HG02678 (cell line): ENCODE results near the gene BTBD19.
"Not testable (repeated sequence)": the region's sequence is repeated elsewhere in the genome, so short reads cannot be mapped to it uniquely, and the experiment has no call there.

Source experiments
- ATAC-seq: cut with Tn5 transposase; IDR thresholded peaks from one replicate; pipeline ENCODE4 v1.9.1; 2021; ENCODE audit warnings: mild to moderate bottlenecking, moderate library complexity; ENCODE audit not compliant: unreplicated experiment

Gene BTBD19

GRCh38 chr1:44828003-44828651 lies 19.8 kb downstream of the BTBD19 start:
- ATAC-seq = no peak

DNA sequence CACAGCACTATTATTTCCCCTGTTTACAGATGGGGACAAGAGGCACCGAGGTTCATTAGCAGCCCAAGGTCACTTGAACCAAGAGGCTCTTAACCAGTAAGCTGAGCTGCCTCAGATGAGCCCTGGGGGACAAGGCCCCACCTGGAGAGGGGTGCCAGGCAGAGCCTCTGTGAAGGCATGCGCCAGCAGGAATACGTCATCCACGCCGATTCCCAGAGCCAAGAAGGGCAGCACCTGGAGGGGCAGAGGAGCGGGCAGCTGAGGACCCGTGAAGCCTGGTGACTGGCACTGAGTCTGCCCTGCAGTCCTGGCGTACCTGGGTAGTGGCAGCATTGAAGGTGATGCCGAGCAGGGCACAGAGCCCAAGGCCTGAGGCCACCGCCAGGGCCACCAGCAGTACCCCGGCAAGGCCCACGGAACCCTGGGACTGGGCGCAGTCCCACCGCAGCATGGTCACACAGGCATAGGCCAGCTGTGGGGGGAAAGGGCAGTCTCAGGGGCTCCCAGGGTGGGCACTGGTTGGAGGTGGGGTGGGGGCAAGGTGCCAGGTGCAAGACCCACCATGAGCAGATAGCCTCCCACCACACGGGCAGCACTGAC lies 20.6 kb downstream of the BTBD19 start:
- ATAC-seq = no peak

DNA sequence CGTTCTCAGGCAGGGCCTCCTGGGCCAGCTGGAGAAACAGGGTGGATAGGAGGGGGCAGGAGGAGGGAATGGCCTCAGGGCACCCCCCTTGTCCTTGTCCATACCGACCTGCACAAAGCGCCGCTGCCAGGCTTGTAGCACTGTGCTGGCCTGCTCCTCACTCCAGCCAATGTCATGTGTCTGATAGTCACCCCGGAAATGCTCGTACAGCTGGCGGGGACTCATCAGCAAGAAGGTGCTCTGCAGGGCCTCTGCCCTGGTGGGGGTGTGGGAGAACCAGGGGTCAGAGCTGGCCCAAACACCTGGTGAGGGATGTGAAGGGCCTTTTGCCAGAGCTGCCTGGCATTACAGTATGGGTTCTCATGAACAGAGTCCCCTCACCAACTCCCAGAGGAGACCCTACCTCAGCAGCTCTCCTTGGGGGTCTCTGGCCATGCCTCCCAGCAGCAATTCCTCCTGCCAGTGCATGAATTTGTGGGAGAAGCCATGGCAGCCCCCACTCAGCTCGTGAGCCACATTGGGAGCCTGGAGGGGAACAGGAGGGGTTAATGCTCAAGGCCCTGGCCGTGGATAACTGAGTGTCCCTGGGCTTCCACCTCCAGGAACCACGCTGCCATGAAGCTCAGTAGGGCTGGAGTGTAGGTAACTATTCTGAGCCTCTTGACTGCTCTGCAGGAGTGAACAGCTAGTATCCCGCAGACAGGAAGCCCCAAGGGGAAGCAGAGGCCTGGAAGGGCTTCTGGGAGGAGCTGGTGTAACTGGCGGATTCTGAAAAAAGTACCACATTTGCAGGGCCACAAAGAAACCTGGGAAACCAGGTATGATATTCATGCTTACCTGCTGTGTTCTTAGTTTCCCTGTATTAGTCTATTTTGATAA lies 21.4 kb downstream of the BTBD19 start:
- ATAC-seq = no peak

DNA sequence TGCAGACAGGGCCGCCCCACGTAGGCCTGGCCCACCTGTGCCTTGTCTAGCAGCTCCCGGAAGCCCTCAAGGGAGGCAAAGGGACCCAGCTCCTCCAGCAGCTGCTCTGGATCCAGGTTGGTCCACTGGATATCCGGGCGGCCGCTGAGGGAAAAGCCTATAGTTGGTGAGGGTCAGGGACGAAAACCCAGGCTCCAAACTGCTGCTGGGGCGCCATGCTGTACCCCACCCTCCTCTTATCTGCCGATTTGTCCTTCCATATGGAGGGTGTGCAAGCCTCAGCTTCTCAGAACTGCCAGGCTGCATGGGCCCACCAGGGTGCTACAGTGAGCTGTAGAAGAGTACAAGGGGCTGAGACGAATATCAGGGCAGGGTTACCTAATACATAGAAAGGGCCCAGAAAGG lies 22.6 kb downstream of the BTBD19 start:
- no peak for ATAC-seq

DNA sequence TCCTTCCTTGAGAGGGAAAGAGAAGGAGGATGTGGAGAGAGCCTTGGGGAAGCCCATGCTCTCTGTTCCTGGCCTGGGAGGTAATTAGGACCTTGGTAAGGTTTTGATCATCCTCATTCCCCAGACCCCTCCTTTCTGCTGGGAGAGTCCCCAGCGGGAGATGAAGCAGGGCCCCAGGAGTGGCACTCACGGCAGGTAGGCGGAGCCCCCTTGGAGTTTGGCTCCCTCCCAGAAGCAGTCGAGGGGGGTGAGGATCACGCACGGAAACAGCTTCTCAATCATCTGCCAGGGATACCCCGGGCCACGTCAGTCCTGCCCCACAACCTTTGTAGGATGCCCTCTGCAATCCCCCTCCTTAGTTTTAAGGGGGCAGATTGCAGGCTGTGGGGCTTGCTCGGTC lies 23.2 kb downstream of the BTBD19 start:
- ATAC-seq = no peak

DNA sequence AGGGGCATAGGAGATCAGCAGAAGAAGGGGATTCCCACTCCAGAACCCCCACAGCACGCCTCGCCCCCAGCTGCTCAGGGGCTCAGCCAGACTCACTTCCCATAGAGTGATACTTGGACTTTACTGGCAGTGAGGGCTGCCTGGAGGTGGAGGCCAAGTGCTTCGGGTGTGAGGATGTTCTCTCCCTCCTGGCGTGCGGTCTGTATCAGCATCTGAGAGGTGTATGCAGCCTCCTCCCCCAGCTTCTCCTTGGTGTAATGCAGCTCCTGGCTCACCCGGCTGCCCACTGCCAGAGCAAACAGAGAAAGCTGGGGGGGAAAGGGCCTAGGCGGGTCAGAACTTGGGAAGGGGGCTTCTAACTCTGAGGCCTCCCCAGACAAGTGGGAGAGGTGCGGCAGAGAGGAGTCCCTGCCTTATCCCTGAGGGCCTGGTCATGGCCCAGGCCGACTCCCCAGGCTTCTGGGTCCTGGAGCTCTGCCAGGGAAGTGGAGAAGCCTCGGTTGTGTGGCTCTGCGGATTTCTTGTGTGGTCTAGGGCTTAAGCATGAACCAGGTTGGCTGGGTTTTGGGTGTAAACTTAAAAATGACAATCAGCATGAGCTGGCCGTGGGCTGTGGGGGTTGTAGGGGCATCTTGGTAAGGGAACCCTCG lies 23.9 kb downstream of the BTBD19 start:
- ATAC-seq = no peak

DNA sequence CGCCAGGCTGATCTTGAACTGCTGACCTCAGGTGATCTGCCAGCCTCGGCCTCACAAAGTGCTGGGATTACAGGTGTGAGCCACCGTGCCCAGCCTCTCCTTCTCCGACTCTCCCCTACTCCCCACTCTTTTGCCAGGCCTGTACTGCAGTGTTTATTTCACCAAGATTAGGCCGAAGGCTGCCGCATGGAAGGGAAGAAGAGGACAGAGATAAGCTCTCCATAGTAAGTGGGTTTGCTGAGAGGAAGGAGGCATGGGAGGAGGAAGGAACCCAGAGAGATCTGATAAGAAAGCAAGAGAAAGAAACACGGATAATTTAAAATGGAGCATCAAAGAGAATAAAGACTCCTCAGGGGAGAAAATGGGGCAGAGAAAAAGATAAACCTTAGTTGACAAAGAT lies 26.0 kb downstream of the BTBD19 start:
- no peak for ATAC-seq

DNA sequence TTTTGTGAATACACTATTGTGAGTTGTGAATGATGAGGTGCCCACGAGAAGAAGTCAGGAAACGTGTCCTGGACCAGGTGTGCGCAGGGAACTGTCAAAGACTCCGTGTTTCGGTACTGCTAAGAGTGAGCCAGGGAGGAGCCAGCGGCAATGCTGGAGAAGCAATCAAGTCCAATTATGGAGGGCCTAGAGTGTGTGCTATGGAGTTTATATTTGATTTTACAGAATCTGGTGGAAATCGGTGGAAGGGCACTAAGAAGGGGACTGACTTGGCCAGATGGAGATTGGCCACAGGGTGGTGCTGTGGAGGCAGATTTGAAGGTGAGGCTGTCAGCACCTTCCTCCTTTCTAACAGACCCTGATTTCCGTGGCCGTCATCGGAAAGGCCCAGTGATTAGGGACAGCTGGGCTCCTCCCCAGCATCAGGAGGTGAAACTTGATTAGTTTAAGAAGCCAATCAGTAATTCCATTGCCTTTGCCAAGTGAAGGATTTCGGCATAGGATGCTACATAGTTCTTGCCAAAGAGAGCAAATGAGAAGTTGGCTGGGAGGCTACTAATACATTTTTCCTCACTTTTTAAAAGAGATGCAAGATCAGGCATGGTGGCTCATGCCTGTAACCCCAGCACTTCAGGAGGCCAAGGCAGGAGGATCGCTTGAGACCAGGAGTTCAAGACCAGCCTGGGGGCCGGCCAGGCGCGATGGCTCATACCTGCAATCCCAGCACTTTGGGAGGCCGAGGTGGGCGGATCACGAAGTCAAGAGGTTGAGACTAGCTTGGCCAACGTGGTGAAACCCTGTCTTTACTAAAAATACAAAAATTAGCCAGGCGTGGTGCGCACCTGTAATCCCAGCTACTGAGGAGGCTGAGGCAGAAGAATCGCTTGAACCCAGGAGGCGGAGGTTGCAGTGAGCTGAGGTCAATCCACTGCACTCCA lies 27.7 kb downstream of the BTBD19 start:
- peak; percentile 62 for ATAC-seq

- not testable (repeated sequence) for ATAC-seq
These were observed 30.0 kb downstream of the BTBD19 start for GRCh38 chr1:44838294-44838693.

GRCh38 chr1:44839576-44839975 lies 31.3 kb downstream of the BTBD19 start:
- no peak for ATAC-seq

- ATAC-seq = no peak
These were observed 34.2 kb downstream of the BTBD19 start for GRCh38 chr1:44842486-44842861.

- peak; percentile 60 for ATAC-seq
These were observed 34.7 kb downstream of the BTBD19 start, which contains the start of gene PTCH2 for GRCh38 chr1:44842862-44843655. PTCH2 (minus strand) TSS chr1:44843253; CDS start chr1:44842932, 321 bp downstream.

DNA sequence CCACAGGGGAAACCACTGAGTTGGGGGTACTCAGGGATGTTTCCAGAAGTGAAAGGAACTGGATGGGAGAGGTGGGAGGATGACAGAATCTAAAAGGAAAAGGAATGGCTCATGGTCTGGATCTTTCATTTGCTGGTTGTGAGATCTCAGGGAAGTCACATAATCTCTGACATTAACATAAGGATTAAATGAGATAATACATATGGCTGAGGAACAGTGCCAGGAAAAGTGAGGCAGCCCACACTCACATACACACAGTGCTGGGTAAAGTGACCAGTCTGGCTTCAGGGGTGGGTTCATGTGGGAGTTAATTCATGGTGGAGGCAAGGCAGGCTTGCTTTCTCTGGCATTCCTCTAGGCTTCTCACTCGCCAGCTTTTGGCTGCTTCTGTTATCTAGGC lies 38.7 kb downstream of the BTBD19 start:
- ATAC-seq = no peak

GRCh38 chr1:44847845-44848244 lies 39.5 kb downstream of the BTBD19 start:
- ATAC-seq = no peak

- no peak for ATAC-seq
These were observed 40.3 kb downstream of the BTBD19 start for GRCh38 chr1:44848456-44849181.

GRCh38 chr1:44849575-44850132 lies 41.3 kb downstream of the BTBD19 start:
- no peak for ATAC-seq

- ATAC-seq = no peak
These were observed 43.0 kb downstream of the BTBD19 start for GRCh38 chr1:44851308-44851707.

DNA sequence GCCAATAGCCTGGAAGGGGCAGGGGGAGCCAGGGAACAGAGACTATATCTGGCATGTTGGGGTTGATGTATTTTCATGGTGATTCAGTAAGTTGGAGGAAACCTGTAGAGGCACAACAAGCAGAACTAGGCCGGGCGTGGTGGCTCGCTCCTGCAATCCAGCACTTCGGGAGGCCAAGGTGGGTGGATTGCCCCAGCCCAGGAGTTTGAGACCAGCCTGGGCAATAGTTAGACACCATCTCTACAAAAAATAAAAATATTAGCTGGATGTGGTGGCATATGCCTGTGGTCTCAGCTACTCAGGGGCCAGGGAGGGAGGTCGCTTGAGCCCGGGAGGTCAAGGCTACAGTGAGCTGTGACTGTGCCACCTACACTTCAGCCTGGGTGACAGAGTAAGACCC lies 44.9 kb downstream of the BTBD19 start:
- no peak for ATAC-seq
